Activated CD4-positive, alpha-beta memory T cell treated with anti-CD3 and anti-CD28 coated beads, Interleukin-2, amount 10 ng/mL, durations not matched to agents 7 days and 5 days (primary cell): Measurements from ENCODE around the gene UBE2J1. TPM values are rescaled to one million over a fixed set of nuclear protein-coding genes. Genes with fewer than 3 reads are reported as not detected.

Experiments
- CTCF ChIA-PET: fragments of 350-600 bp; sonication (Branson Sonifier 250); formaldehyde crosslinking; loops from one replicate; lab custom pipeline; 2021; ENCODE audit warnings: antibody characterized with exemption, inconsistent platforms; lab: Charles Lee
- POLR2A ChIA-PET: fragments of 350-600 bp; sonication (Branson Sonifier 250); formaldehyde crosslinking; loops from one replicate; lab custom pipeline; 2021; ENCODE audit warnings: antibody characterized with exemption; lab: Charles Lee
- DNase-seq: peaks from one replicate; pipeline ENCODE4 v3.0.0-alpha.2; 2020
- H3K27ac Mint-ChIP-seq: one replicate; pipeline ENCODE4 v1.8.0; 2021; ENCODE audit warnings: mild to moderate bottlenecking, mixed read lengths
- H3K27me3 Mint-ChIP-seq: one replicate; pipeline ENCODE4 v1.8.0; 2021; ENCODE audit warnings: mixed read lengths
- H3K36me3 Mint-ChIP-seq: one replicate; pipeline ENCODE4 v1.8.0; 2021; ENCODE audit warnings: low read depth, mixed read lengths
- H3K4me1 Mint-ChIP-seq: one replicate; pipeline ENCODE4 v1.8.0; 2021; ENCODE audit warnings: mixed read lengths
- H3K4me3 Mint-ChIP-seq: one replicate; pipeline ENCODE4 v1.8.0; 2021; ENCODE audit warnings: mild to moderate bottlenecking, mixed read lengths
- H3K9me3 Mint-ChIP-seq: one replicate; pipeline ENCODE4 v1.8.0; 2021; ENCODE audit warnings: mixed read lengths
- total RNA-seq, 2 experiments: library from RNA; stranded (reverse); gene quantifications; one replicate each; pipeline ENCODE4 v1.2.3, GENCODE V29; 2021

Gene UBE2J1
- total RNA-seq, 2 experiments from 2014 or later = 36.9 to 37.2 TPM

DNA sequence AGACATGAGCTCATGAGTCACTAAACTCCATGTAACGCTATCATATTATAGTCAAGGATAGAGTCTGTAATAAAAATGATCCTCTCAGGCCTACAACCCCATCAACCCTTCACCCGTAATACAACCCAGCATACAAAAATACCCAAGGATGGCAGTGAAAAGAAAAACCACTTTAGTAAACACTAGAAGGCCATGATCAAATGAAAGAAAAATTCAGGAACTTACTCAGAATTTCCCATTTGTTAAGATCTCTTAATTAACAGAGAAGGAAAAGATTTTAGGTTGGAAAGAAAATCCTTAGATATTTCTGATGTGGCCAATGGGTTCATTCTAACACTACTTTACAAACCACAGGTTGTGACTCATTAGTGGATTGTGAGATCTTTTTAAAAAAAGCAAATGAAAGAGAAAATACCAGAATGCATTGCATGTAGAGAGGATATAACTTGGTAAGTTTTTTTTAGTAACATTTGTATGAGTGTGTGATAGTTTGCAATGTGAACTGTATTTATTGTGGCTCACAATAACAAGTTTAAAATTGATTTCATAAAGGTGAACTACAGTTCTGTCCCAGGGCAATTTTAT is 8.0 kb upstream of the UBE2J1 start:
- Mint-ChIP-seq H3K9me3 (peaks cover 3% of the 10 kb centered on the region), H3K27ac (peak overlapping the region; percentile 33), H3K4me3 (no peak overlapping the region), H3K36me3 (peaks cover 3% of the 10 kb centered on the region), H3K27me3 (no peaks in the 10 kb centered on the region), H3K4me1 (peaks cover 57% of the 10 kb centered on the region)
- POLR2A ChIA-PET = no interaction called here
- DNase-seq = no peak
- CTCF ChIA-PET = interaction anchor here (1.0 to 6.2 kb wide), 5 partner anchors 8 to 67 kb away, joined by 3 to 63 read pairs (median 6); no protein-coding TSS in a partner anchor

- ChIA-PET CTCF (interaction anchor here (1.0 to 6.2 kb wide), 4 partner anchors 9 to 66 kb away, joined by 3 to 63 read pairs (median 6); no protein-coding TSS in a partner anchor), POLR2A (interaction anchor here (1.0 to 1.1 kb wide), 3 partner anchors 9 to 279 kb away, joined by 3 to 5 read pairs (median 3); partner anchors contain the start of genes LYRM2 and PM20D2)
- Mint-ChIP-seq H3K36me3 (peaks cover 3% of the 10 kb centered on the region), H3K27ac (no peak overlapping the region), H3K4me3 (no peak overlapping the region), H3K4me1 (peaks cover 52% of the 10 kb centered on the region), H3K27me3 (no peaks in the 10 kb centered on the region), H3K9me3 (peaks cover 3% of the 10 kb centered on the region)
- no peak for DNase-seq
These were observed 7.0 kb upstream of the UBE2J1 start for GRCh38 chr6:89359561-89359960.

DNA sequence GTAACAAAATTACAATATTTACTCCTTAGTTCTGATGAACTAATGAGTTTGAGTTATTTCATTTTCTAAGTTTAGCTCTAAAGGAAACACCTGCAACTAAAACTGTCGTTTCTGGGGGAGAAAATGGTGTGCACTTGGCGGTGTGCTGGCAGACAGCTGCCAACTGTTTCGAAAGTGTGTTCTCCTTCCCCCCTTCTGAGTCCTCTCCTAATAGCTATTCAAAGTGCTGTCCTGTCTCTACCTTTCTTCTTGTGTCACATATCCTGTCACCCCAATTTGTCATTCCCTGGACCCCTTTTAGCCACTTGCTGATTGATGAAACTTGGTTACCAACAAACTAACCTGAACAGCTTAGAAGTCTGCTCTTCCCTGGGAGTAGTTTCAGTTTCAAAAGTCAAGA is 4.9 kb upstream of the UBE2J1 start:
- Mint-ChIP-seq H3K4me1 (peaks cover 61% of the 10 kb centered on the region), H3K27me3 (no peaks in the 10 kb centered on the region), H3K9me3 (peaks cover under 1% of the 10 kb centered on the region), H3K4me3 (peak overlapping the region; percentile 77), H3K27ac (peak overlapping the region; percentile 85), H3K36me3 (peaks cover 2% of the 10 kb centered on the region)
- ChIA-PET POLR2A (interaction anchor here (0.9 to 9.4 kb wide), 8 partner anchors 9 to 276 kb away, joined by 3 to 131 read pairs (median 6); partner anchors contain the start of gene PNRC1), CTCF (interaction anchor here (0.9 to 4.6 kb wide), 5 partner anchors 10 to 375 kb away, joined by 3 to 72 read pairs (median 7); partner anchors contain the start of gene LYRM2)
- peak; percentile 22 for DNase-seq

DNA sequence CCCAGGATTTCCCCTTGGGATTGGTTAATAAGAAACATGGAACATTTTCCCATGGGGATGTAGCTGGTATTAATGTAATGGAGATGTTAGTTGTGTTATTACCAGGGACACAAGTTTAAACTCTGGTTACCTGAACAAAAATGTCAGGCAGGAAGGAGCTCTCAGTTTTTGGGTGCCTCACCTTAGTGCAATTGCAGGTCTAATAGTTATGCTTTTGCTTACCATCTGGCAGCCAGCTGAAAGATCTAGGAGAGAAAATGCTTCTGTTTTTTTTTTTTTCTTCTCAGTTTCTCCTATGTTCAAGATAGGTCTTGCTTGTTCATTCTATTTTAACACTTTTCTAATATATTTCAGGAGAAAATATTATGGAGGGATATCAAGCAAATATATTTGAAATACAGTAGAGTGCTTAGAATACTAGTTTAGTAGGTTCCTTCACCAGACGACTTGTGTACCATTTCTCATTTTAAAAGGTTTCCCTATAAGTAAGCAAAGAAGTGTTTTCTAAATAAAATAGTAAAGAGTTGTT is 4.2 kb upstream of the UBE2J1 start:
- CTCF ChIA-PET = interaction anchor here (0.9 to 4.6 kb wide), 6 partner anchors 11 to 374 kb away, joined by 3 to 72 read pairs (median 6); partner anchors contain the start of gene LYRM2
- POLR2A ChIA-PET = interaction anchor here (0.7 to 9.4 kb wide), 7 partner anchors 10 to 275 kb away, joined by 3 to 131 read pairs (median 6); partner anchors contain the start of gene PNRC1
- Mint-ChIP-seq H3K9me3 (no peaks in the 10 kb centered on the region), H3K4me1 (peaks cover 61% of the 10 kb centered on the region), H3K27me3 (no peaks in the 10 kb centered on the region), H3K36me3 (no peaks in the 10 kb centered on the region), H3K4me3 (peak overlapping the region; percentile 77), H3K27ac (peak overlapping the region; percentile 85)
- DNase-seq = no peak

DNA sequence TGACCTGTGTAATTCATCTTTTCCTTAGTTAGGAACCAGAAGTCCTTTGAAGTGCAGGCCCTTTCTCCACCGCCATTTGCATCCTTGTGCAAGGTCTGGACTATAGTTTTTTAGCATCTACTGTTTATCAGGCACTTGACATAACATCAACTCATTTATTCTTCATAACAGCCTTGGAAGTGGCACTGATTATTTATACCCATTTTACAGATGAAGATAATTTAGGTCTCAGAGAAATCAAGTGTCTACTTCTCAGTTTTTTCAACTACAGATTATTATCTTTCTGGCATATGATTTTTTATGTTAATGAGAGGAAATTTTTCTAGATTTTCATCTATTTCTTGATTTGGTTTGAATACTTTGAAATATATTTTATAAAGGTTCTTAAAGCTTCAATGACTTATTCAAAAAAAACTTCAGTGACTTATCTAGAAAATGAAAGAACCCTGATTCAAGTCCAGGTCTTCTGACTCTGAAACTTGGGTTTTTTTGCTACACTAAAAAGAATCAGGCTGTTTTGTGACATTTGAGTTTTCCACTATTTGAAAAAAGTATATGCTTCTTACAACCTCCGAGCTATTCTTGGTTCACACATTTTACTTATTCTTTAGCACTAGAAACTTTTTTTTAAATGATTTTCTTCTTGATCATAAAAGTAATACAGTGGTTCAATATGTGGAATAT is 3.1 kb upstream of the UBE2J1 start:
- DNase-seq = no peak
- H3K27ac Mint-ChIP-seq = no peak overlapping the region
- no peaks in the 10 kb centered on the region for H3K9me3 Mint-ChIP-seq
- no peaks in the 10 kb centered on the region for H3K36me3 Mint-ChIP-seq
- ChIA-PET POLR2A (interaction anchor here (7.8 to 9.4 kb wide), 2 partner anchors 57 to 274 kb away, joined by 64 to 131 read pairs; partner anchors contain the start of gene PNRC1), CTCF (interaction anchor here (1.4 to 4.6 kb wide), 3 partner anchors 12 to 77 kb away, joined by 3 to 72 read pairs (median 28); no protein-coding TSS in a partner anchor)
- no peak overlapping the region for H3K4me3 Mint-ChIP-seq
- peaks cover 63% of the 10 kb centered on the region for H3K4me1 Mint-ChIP-seq
- no peaks in the 10 kb centered on the region for H3K27me3 Mint-ChIP-seq

DNA sequence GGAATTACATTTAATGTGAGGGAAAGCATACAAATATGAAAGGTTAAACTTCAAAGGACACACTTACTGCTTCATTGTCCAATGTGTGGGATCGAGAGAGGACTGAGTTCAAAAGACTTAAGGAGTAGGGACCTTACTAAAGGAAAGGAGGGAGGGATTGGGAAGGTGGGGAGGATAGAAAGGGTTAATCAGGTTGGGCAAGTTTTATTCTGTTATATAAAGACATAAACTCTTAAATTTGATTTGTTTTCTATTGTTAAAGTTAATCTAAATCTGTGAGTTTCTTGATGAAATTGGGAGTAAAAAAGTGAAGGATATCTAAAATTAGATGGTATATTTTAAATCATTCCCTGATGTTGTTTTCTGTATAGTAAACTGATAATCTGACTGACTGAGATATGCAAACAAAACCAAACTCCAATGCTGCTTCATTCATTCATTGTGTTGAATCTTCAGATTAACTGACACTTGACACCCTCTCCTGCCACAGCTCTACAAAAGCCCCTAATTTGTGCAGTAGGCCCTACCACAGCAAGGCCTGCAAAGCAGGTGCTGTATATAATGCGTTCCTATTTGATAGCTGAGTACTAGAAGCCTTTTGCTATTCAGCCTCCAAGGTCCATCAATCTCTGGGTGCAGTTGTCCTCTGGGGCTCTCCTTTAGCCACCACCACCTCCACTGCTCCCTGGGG is 1.3 kb upstream of the UBE2J1 start:
- H3K36me3 Mint-ChIP-seq = peaks cover 15% of the 10 kb centered on the region
- no peaks in the 10 kb centered on the region for H3K27me3 Mint-ChIP-seq
- no peaks in the 10 kb centered on the region for H3K9me3 Mint-ChIP-seq
- H3K27ac Mint-ChIP-seq = peak overlapping the region; percentile 80
- ChIA-PET CTCF (interaction anchor here (1.1 to 4.6 kb wide), 2 partner anchors 10 to 19 kb away, joined by 3 to 72 read pairs; no protein-coding TSS in a partner anchor), POLR2A (interaction anchor here (2.2 to 9.4 kb wide), 5 partner anchors 18 to 284 kb away, joined by 9 to 131 read pairs (median 25); partner anchors contain the start of genes LYRM2, PM20D2 and PNRC1)
- peaks cover 67% of the 10 kb centered on the region for H3K4me1 Mint-ChIP-seq
- DNase-seq = no peak
- peak overlapping the region; percentile 90 for H3K4me3 Mint-ChIP-seq

DNA sequence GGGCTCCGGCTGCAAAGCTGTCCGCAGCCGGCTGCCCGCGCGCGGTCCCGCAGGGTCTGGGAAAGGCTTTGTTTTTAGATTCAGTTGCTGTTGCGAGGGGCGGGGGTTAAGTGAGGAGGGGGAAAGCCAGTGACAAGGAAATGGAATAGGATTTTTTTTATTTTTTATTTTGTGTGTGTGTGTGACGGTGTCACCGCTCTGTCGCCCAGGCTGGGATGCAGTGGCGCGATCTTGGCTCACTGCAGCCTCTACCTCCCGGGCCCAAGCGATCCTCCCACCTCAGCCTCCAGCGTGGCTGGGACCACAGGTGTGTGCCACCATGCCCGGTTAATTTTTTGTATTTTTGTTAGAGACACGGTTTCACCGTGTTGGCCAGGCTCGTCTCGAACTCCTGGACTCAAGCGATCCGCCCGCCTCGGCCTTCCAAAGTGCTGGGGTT is 615 bp upstream of the UBE2J1 start:
- Mint-ChIP-seq H3K4me1 (peaks cover 71% of the 10 kb centered on the region), H3K4me3 (peak overlapping the region; percentile 90), H3K36me3 (peaks cover 19% of the 10 kb centered on the region), H3K9me3 (no peaks in the 10 kb centered on the region), H3K27ac (peak overlapping the region; percentile 80), H3K27me3 (no peaks in the 10 kb centered on the region)
- ChIA-PET POLR2A (interaction anchor here (0.9 to 9.4 kb wide), 10 partner anchors 9 to 389 kb away, joined by 4 to 131 read pairs (median 16); partner anchors contain the start of genes LYRM2, PM20D2, PNRC1 and RNGTT), CTCF (interaction anchor here (1.0 to 3.4 kb wide), 2 partner anchors 11 to 55 kb away, joined by 3 to 23 read pairs; no protein-coding TSS in a partner anchor)
- DNase-seq = no peak

DNA sequence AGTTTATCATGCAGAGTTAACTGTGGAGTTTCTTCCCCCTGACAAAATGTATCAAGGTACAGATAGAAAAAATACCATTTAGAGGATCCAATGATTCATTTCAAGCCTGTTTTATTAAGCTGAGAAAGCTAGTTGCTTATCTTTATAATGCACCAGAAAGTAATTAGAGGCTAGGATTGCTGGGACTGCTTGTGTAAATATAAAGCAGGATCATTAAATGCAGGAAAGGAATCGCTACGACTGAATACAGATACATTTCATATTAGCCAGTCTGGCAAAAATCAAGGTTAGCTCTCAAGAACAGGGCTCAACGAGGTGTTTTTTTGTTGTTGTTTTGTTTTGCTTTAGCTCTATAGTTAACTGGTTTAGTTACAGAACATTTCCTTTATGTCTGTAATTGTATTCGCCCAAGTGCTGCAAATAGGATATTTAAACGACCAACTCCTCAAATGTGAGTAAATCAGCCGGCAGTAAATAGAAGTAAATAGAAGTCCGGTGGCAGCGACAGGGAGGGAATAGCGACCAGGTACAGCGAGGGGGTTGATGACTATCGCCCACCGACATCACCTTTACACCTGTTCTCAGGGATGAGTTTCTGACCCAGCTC is 748 bp downstream of the UBE2J1 start:
- DNase-seq = no peak
- H3K36me3 Mint-ChIP-seq = peaks cover 19% of the 10 kb centered on the region
- CTCF ChIA-PET = interaction anchor here (0.9 to 4.5 kb wide), 8 partner anchors 8 to 53 kb away, joined by 4 to 41 read pairs (median 10); no protein-coding TSS in a partner anchor
- POLR2A ChIA-PET = interaction anchor here (0.9 to 9.4 kb wide), 17 partner anchors 9 to 933 kb away, joined by 3 to 131 read pairs (median 5); partner anchors contain the start of genes LYRM2, PM20D2, PNRC1 and RRAGD
- peaks cover 62% of the 10 kb centered on the region for H3K4me1 Mint-ChIP-seq
- no peaks in the 10 kb centered on the region for H3K27me3 Mint-ChIP-seq
- no peaks in the 10 kb centered on the region for H3K9me3 Mint-ChIP-seq
- peak overlapping the region; percentile 88 for H3K27ac Mint-ChIP-seq
- peak overlapping the region; percentile 90 for H3K4me3 Mint-ChIP-seq

GRCh38 chr6:89350281-89350966 is 2.1 kb downstream of the UBE2J1 start:
- Mint-ChIP-seq H3K27ac (peak overlapping the region; percentile 88), H3K4me1 (peaks cover 51% of the 10 kb centered on the region), H3K27me3 (no peaks in the 10 kb centered on the region), H3K4me3 (peak overlapping the region; percentile 90), H3K36me3 (peaks cover 19% of the 10 kb centered on the region), H3K9me3 (no peaks in the 10 kb centered on the region)
- DNase-seq = no peak
- POLR2A ChIA-PET = interaction anchor here (1.3 to 9.4 kb wide), 13 partner anchors 9 to 288 kb away, joined by 3 to 131 read pairs (median 6); partner anchors contain the start of genes PM20D2, PNRC1 and RRAGD
- CTCF ChIA-PET = interaction anchor here (0.6 to 4.5 kb wide), 15 partner anchors 8 to 455 kb away, joined by 3 to 41 read pairs (median 5); partner anchors contain the start of gene PNRC1

GRCh38 chr6:89348372-89348771 is 4.2 kb downstream of the UBE2J1 start:
- no peak overlapping the region for H3K4me3 Mint-ChIP-seq
- H3K36me3 Mint-ChIP-seq = peaks cover 19% of the 10 kb centered on the region
- POLR2A ChIA-PET = interaction anchor here (1.1 to 7.8 kb wide), 4 partner anchors 9 to 231 kb away, joined by 3 to 64 read pairs (median 4); no protein-coding TSS in a partner anchor
- no peaks in the 10 kb centered on the region for H3K27me3 Mint-ChIP-seq
- CTCF ChIA-PET = interaction anchor here (0.6 to 4.5 kb wide), 2 partner anchors 14 to 24 kb away, joined by 3 to 41 read pairs; no protein-coding TSS in a partner anchor
- H3K9me3 Mint-ChIP-seq = no peaks in the 10 kb centered on the region
- no peak overlapping the region for H3K27ac Mint-ChIP-seq
- peaks cover 48% of the 10 kb centered on the region for H3K4me1 Mint-ChIP-seq
- no peak for DNase-seq
